Astrocyte (in vitro differentiated cells and primary cell): ENCODE measurements around the gene SLC38A1.

ENCODE experiments used
- EZH2 ChIP-seq: IDR thresholded peaks from 2 replicates; pipeline ENCODE4 v1.6.1; 2012; ENCODE audit warnings: mild to moderate bottlenecking, low read length, inconsistent platforms; ENCODE audit not compliant: insufficient read depth
- TF ChIP-seq, protein P1 (sequence below): IDR thresholded peaks from 2 replicates; pipeline ENCODE4 v1.5.1; 2011; ENCODE audit warnings: low read depth, mild to moderate bottlenecking, inconsistent platforms, low read length, moderate library complexity; ENCODE audit not compliant: insufficient read depth

DNA sequence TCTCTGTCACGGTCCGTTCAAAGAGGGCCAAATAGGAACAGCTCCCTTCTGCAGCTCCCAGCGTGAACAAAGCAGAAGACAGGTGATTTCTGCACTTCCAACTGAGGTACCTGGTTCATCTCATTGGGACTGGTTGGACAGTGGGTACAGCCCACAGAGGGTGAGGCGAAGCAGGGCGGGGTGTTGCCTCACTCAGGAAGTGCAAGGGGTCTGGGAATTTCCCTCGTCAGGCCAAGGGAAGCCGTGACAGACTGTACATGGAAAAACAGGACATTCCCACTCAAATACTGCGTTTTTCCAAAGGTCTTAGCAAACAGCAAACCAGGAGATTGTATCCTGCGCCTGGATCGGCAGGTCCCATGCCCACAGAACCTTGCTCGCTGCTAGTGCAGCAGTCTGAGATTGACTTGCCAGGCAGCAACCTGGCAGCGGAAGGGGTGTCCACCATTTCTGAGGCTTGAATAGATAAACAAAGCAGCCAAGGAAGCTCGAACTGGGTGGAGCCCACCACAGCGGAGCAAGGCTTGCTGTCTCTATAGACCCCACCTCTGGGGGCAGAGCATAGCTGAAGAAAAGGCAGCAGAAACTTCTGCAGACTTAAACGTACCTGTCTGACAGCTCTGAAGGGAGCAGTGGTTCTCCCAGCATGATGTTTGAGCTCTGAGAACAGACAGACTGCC is 22.7 kb downstream of the SLC38A1 start:
- TF ChIP-seq, protein P1, sequence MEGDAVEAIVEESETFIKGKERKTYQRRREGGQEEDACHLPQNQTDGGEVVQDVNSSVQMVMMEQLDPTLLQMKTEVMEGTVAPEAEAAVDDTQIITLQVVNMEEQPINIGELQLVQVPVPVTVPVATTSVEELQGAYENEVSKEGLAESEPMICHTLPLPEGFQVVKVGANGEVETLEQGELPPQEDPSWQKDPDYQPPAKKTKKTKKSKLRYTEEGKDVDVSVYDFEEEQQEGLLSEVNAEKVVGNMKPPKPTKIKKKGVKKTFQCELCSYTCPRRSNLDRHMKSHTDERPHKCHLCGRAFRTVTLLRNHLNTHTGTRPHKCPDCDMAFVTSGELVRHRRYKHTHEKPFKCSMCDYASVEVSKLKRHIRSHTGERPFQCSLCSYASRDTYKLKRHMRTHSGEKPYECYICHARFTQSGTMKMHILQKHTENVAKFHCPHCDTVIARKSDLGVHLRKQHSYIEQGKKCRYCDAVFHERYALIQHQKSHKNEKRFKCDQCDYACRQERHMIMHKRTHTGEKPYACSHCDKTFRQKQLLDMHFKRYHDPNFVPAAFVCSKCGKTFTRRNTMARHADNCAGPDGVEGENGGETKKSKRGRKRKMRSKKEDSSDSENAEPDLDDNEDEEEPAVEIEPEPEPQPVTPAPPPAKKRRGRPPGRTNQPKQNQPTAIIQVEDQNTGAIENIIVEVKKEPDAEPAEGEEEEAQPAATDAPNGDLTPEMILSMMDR: no peak
- no peak for TF ChIP-seq EZH2
